Adipose tissue (tissue), 3 donors: ENCODE data around the gene RPP25L. TPM values are rescaled to one million over a fixed set of nuclear protein-coding genes. Genes with fewer than 3 reads are reported as not detected.
A peak's percentile ranks its signal among the peaks of the same experiment; 100 is the strongest.

ENCODE experiments used
- H3K27ac ChIP-seq: one replicate; pipeline ENCODE4 v1.5.1; 2013; ENCODE audit warnings: low read depth, low read length
- WGBS, 3 donors: extraction: QIAGEN DNeasy Blood & Tissue Kit; methylation state at CpG; one replicate each; pipeline ENCODE4 v1.1.7; 2013; 5-methylcytosine and 5-hydroxymethylcytosine counted together
- polyA plus RNA-seq, 3 donors: library from polyadenylated mRNA; stranded (reverse); fragments of 200-250 nt; gene quantifications; one replicate each; pipeline ENCODE4 v1.2.3, GENCODE V29; 2013
- donor health status: healthy with polysubstance abuse.
- donor health status: Bipolar disorder and iron deficiency.
- donor health status: healthy.

Gene RPP25L, protein sequence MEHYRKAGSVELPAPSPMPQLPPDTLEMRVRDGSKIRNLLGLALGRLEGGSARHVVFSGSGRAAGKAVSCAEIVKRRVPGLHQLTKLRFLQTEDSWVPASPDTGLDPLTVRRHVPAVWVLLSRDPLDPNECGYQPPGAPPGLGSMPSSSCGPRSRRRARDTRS
- polyA plus RNA-seq, result 10 to 100 TPM; 25.6 to 31.9 (median 28.2) TPM

DNA sequence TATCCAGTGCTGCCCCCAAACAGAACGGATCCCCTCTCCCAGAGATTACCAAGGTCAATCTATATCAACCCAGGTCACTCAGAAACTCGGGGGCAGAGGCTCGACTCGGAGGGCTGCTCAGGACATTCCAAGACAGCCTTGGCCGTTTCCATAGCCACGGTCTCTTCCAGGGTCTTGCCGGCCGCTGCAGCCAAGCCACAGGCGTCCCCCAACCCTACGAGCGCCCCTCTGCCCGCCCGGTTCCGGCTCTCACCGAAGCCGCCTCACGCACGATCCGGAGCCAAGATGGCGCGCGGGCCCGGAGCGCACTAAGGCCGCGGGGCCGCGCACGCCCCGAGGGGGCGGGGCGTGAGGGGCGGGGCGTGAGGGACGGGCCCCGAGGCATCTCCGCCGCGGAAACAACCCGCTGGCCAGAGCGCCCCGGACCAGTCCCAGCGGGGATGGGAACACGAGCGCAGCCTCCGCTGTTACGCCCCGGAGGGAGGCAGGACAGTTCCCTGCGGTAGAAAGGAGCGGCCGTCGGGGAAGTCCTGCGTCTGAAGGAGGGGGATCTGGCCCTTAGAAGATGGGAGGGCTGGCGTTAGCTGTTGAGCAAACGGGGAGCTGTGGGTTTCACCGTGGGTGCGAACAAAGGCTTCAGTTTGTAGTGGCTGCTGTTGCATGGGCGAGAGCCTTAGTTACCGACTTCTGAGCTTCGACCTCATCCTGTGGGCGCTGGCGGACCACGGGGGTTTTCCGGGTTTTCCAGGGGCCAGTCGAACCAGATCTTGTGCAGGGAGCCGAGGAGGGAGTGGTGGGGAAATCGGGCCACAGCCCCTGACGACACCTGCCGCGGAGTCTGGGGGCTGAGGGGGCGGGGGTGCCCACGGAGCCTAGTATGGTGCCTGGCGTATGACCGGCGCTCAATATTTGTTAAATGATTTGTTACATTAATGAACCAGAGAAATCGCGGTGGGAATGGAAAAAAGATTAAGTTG is at the start of gene RPP25L:
Gene RPP25L, minus strand, starts transcription at position 287 of the 977 bp plus-strand sequence. CDS start 801 bp downstream, outside the sequence.
- peak within 1 kb of the TSS; percentile 21 for H3K27ac ChIP-seq
- 0 to 1% (median 1%) methylated on average over 75 to 77 of the region's 77 CpGs for WGBS, 3 donors

DNA sequence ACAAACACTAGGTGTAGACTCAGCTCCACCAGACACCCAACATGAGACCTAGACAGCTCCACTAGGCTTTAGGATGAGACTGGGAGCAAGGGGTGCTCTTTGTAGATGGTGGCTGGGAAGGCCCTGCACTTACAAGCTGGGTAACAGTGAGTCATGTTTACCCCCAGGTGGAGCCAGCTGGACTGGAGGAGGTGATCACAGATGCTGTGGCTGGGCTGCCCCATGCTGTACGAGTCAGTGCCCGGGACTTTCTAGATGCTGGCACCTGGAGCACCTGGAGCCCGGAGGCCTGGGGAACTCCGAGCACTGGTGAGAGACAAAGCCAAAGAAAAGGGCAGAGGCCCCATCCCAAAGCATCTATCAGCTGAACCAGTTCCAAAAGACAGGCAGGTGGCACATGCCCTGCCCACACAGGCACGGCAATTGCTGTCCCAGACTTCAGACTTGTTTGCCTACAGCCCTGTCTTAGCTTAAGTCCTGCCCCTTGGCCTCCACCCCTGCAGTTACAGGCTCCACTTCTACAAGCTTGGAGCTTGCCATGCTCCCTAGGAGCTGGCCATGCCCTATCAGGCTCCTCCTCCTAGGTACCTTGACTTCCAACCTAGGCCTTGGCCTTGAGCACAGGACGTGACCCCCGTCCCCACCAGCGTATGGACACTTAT is 47.8 kb upstream of the RPP25L start:
- H3K27ac ChIP-seq, result no peak overlapping the region
- 74 to 94% (median 92%) methylated on average over 8 of the region's 8 CpGs for WGBS, 3 donors

DNA sequence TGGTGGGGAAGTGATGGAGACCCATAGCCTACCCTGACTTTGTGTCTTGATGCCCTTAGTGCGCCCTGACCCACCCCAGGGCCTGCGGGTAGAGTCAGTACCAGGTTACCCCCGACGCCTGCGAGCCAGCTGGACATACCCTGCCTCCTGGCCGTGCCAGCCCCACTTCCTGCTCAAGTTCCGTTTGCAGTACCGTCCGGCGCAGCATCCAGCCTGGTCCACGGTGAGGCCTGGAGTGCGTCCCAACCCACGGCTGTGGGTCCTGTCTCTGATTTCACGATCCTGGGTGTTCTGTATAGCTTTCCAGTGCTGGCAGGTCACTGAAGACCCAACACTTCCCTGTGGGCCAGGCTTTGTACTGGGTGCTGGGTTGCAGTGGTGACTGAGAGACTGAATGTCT is 46.6 kb upstream of the RPP25L start:
- no peak overlapping the region for H3K27ac ChIP-seq
- 88 to 90% (median 89%) methylated on average over 14 of the region's 14 CpGs for WGBS, 3 donors

DNA sequence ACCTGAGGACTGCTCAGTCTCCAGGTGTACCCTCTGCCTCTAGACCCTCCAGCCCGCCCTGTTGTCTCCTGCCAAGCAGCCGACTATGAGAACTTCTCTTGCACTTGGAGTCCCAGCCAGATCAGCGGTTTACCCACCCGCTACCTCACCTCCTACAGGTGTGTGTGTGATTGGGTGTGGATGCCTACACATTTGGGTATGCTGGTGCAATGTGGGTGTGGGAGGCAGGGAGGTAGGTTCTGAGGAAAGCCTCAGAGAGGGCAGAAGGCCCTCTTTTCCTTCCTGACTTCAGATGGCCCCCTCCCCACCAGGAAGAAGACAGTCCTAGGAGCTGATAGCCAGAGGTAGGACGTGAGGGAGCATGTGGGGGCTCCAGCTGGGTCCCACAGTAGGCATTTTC is 45.1 kb upstream of the RPP25L start:
- WGBS, 3 donors, result 85 to 89% (median 86%) methylated on average over 5 of the region's 5 CpGs
- H3K27ac ChIP-seq, result no peak overlapping the region

DNA sequence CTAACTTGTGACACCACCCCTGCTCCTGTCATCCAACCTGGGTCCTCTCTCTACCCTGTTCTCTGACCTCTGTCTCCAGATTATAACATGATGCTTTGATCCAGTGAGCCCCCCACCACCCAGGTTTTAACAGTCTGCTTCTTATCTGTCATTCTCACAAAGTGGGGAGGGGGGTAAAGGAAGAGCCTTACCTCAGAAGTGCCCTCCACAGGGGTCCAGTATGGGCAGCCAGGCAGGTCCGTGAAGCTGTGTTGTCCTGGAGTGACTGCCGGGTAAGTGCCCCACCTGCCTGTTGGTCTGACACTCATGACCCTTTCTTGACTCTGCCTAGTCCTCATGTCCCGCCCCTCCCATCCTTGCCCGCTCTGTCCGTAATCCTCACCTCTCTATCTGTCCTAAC is 43.5 kb upstream of the RPP25L start:
- 80 to 85% (median 81%) methylated on average over 5 of the region's 5 CpGs for WGBS, 3 donors
- H3K27ac ChIP-seq, result no peak overlapping the region

DNA sequence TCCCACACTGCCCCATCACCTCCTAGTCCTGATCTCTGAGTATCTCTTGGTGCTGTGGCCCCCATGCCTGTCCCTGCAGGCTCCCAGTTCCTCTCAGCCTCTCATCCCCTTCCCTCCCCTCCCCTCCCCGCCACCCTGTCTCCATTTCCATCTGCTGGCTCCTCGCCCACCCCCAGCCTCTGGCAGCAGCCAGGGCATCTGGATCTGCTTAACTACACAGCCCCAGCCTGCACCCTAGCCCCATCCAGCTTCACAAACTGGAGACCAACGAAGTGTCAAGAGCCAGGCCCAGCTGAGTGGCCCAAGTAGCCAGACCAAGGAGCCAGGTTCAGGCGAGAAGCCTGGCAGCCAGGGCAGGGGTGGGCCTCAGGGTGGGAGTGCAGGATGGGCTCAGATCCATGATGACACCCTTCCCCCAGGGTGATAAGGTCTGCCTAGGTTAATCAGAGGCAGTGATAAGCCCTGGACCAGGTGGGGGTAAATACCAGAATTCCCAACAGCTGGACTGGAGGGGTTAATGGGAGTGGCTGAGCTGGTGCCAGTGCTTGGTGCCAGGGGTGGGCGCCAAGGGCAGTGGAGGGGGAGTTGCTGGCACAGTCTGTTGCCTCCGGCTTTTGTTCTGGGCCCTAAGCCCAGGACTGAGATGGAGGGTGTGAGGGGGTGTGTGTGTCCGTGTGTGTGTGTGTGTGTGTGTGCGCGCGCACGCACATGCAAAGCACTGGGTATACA is 42.6 kb upstream of the RPP25L start:
- WGBS, 3 donors, result 12 to 43% (median 38%) methylated on average over 11 of the region's 11 CpGs
- no peak overlapping the region for H3K27ac ChIP-seq

DNA sequence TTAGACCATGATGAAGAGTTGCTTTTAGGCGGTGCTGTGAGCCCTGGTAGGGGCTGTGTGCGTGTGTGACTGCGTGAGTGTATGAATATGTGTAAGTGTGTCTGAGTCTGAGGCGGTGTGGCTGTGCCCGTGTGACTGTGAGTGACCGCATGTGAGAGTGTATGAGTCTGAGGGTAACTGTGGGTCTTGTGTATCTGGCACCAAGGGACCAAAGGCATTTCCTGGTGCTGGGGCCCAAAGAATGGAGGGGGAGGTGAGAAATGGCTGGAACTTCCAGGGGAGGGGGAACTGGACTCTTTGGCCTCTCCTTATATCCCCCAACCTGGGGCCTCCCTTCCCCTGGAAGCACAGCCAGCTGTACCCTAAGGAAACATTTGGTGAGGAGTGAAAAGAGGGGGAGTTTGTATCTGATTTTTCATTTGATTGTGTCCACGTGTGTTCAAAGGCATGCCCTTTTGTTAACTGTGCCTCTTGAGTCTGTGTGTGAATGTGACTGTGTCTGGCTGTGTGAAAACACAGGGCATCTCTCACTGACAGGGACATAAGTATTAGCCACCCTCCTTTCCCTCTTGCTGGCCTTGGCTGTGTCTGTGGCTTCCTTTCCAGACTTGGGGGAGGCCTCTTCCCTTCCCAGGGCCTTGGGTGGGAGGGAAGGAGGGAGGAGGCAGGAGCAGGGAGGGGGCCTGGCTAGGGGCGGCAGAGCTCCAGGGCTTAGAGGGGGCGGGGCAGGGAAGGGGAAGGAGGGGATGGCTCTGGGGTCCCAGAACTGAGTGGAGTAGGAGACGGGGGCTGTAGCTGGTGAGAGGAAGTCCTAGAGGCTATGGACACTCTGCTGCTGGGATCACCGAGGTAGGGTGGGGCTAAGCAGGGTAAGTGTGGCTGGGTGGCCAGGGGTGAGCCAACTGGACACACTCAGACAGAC is 41.5 kb upstream of the RPP25L start:
- H3K27ac ChIP-seq, result no peak overlapping the region
- WGBS, 3 donors, result 37 to 65% (median 48%) methylated on average over 11 of the region's 11 CpGs

DNA sequence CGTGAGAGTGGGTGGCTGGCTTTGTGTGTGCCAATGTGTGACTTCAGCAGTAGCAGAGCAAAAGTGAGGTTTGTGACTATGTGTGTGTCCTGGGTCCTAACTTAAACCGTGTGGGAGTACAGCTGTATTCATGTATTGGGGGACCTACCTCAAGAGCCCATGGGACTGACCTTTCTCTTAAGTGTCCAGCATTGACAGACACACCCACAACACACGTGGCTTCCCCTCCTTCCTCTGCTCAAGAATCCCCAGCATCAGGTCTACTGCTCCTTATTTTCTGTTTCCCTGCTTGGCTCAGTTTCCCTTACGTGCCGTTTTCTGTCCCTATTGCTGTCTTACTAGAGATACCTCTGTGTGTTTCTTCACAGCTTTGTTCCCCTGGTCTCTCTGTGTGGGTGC is 40.7 kb upstream of the RPP25L start:
- H3K27ac ChIP-seq, result no peak overlapping the region
- 29 to 53% (median 34%) methylated on average over 5 of the region's 5 CpGs for WGBS, 3 donors

DNA sequence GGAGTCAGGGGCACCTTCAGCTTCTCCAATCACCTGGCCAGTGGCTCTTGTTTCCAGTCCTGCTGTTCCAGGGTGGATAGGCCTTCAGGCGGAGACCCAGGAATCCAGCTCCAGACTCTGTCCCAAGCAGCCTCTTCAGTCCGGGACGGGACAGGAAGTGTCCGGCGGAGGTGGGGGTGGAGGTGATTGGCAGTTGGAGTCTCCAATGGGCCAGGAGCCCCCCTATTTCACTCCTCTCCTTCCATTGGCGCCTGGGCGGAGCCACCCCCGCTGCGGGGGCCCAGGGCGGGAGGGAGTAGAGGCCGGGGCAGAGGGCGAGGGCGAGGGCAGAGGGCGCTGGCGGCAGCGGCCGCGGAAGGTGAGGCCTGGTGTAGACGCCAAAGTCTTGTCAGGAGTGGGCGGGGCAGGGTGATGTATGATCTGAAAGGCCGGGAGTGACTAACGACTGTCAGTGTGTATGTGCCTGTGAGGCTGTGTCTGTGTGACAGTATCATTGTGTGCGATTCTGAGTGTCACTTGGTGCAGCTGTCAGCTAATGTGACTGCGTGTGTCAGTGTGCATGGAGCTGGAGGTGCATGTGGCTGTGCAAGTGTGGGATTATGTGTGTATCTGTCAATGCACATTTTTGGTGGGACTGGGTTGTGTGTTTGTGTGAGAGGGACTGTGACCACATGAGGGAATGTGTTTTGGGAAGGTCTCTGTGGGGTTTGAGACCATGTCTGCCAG is 40.1 kb upstream of the RPP25L start, which contains the start of gene IL11RA:
Gene IL11RA, plus strand, starts transcription at position 310 of the 726 bp plus-strand sequence. CDS start 3,033 bp downstream, outside the sequence.
- WGBS, 3 donors, result 9 to 19% (median 14%) methylated on average over 24 of the region's 24 CpGs
- no peak within 1 kb of the TSS for H3K27ac ChIP-seq

DNA sequence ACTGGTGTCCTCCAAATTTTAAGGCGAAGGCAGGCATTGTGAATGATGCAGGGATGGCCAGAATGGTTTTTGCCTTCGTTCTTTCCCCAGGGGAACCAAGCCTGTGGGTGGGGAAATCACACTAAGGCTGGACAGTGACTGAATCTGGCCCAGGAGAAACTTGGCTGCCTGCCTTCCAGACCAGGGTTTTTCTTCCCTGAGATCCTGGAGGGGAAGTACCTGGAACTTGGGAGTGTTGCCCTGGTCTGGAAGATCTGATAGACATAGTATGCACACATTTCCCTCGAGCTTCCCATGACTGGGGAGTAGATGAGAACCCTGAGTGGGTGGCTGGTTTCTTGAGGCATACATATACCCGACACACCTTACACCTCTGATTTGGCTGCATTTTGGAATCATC is 39.4 kb upstream of the RPP25L start:
- no peak overlapping the region for H3K27ac ChIP-seq
- 34 to 49% (median 35%) methylated on average over 4 of the region's 4 CpGs for WGBS, 3 donors

DNA sequence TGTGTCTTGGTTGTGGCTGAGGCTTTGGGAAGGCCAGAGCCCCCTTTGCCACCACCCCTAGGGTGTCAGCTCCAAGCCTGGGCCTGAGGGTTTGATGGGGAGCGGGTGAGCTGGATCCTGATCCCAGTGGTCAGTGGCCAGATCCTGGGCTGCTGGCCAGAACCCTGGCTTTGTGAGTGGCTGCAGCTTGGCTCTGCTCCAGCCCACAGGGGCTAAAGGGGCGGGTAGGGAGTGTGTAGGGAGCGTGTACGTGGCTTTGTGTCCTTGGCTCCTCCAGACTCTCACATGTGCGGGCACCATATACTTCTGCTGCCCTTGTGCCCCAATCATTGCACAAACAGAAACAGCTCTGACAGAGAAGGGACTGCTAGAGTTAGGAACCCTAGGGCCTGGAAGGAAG is 38.9 kb upstream of the RPP25L start:
- 54 to 69% (median 59%) methylated on average over 5 of the region's 5 CpGs for WGBS, 3 donors
- H3K27ac ChIP-seq, result no peak overlapping the region

DNA sequence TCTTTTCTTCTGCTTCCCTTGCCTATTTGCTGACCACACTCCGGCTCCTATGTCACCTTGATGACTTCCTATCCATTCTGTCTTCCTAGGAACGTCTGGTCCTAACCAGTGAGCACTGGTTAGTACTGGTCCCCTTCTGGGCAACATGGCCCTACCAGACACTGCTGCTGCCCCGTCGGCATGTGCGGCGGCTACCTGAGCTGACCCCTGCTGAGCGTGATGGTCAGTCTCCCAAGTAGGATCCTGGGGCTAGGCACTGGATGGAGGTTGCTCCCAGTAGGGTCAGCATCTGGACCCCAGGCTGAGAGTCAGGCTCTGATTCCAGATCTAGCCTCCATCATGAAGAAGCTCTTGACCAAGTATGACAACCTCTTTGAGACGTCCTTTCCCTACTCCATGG is 36.8 kb upstream of the RPP25L start:
- H3K27ac ChIP-seq, result no peak overlapping the region
- 95 to 97% (median 95%) methylated on average over 8 of the region's 8 CpGs for WGBS, 3 donors

DNA sequence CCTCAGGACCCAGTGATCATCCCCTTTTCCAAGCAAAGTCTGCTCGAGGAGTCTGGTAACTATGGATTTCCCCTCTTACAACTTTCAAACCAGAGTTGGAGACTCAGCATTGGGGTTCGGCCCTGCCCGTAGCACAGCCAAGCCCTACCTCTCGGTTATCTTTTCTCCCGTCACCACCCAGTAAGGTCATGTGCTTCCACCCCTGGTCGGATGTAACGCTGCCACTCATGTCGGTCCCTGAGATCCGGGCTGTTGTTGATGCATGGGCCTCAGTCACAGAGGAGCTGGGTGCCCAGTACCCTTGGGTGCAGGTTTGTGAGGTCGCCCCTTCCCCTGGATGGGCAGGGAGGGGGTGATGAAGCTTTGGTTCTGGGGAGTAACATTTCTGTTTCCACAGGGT is 35.8 kb upstream of the RPP25L start:
- H3K27ac ChIP-seq, result no peak overlapping the region
- WGBS, 3 donors, result 33 to 72% (median 50%) methylated on average over 10 of the region's 10 CpGs

DNA sequence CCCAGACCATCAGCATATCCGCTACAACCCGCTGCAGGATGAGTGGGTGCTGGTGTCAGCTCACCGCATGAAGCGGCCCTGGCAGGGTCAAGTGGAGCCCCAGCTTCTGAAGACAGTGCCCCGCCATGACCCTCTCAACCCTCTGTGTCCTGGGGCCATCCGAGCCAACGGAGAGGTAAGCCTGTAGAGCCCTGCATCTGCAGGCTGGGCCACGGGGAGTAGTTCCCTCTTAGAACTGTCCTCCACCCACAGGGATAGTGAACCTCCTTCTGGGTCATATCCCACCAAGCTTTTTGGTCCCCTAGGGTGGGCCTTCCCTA is 35.1 kb upstream of the RPP25L start:
- 3 to 6% (median 4%) methylated on average over 8 of the region's 8 CpGs for WGBS, 3 donors
- no peak overlapping the region for H3K27ac ChIP-seq

DNA sequence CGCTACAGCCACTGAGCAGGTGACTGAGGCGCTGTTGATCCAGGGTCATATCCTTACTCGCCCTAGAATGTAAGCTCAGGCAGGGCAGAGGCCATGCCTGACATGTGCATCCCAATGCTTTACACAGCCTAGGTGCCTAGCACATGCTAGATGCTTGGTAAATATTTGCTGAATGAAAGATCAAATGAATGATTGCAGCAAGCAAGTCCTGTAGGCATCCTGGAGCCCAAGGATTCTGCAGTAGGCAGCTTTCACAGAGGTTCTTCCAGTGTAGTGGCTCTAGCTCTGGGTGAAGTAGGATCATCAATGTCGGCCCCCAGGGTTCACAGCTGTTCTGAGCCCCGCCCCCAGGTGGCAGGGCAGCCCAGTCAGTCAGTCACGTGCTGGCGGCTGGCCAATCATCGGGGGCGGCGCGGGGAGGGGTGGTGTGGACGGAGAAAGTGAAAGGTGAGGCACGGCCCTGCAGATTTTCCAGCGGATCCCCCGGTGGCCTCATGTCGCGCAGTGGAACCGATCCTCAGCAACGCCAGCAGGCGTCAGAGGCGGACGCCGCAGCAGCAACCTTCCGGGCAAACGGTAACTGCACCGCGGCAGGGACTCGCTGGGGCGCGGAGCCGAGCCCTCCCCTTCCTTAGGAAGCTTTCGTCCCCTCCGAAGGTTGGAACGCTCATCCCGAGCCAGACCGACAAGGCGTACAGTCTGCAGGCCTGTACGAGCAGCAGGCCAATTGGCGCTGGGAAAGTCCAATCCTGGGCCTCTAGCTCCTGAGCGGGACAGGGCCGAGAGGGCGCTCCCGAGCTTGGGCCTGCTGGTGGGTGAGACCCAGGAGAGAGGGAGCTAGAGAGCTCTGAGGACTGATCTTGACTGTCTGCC is 34.5 kb upstream of the RPP25L start, which contains the start of gene GALT:
Gene GALT, plus strand, starts transcription at position 465 of the 873 bp plus-strand sequence. Its CDS starts 30 bp downstream, at position 495.
- H3K27ac ChIP-seq, result no peak within 1 kb of the TSS
- WGBS, 3 donors, result 4 to 6% (median 5%) methylated on average over 43 of the region's 43 CpGs

DNA sequence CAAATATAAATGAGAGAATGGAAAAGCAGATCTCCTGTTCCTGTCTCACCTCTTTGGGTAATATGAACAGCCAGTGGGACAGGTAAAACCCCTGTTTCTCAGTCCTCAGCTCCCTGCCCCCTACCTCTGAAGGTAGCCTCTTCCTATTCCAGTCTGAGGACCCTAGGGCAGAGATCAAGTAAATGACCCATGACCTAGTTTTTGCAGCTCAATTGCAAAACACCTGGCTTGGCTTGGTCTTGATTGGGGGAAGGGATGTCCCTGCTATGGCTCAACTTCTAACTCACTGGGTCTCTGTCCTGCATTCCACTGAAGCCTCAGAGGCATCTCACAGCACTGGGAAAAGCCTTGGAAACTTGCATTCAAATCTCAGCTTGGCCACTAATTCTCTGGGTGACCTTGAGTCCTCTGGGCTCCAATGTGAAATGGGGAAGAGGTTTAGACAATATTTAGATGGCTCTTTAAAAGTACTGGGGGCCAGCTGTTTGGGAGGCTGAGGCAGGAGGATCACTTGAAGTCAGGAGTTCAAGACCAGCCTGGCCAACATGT is 32.9 kb upstream of the RPP25L start:
- no peak overlapping the region for H3K27ac ChIP-seq
